IPS-11a (cell line): ENCODE measurements around the gene WDHD1.
"Not testable (repeated sequence)": the region's sequence is repeated elsewhere in the genome, so short reads cannot be mapped to it uniquely, and the experiment has no call there.

Source experiments
- H3K4me3 ChIP-seq: one replicate; pipeline ENCODE4 v1.5.1; 2013; ENCODE audit warnings: low read depth, low read length, control low read depth

Gene WDHD1

DNA sequence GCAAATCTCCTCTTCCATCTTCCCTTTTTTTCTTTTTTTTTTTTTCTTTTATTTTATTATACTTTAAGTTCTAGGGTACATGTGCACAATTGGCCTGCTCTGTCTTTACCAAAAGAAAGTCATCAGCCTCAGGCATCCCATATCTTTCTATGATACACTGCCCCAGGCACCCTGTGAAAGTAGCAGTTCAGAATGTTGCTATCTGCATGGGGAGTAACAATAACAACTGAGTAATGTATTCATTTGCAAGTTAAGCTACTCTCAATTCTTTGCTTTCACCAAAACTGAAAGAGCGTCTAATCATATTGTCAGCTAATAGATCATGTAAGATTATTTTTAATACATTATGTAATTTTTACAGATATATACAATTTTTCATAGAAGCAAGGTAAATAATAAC, 110.8 kb downstream of the WDHD1 start:
- no peak overlapping the region for H3K4me3 ChIP-seq

DNA sequence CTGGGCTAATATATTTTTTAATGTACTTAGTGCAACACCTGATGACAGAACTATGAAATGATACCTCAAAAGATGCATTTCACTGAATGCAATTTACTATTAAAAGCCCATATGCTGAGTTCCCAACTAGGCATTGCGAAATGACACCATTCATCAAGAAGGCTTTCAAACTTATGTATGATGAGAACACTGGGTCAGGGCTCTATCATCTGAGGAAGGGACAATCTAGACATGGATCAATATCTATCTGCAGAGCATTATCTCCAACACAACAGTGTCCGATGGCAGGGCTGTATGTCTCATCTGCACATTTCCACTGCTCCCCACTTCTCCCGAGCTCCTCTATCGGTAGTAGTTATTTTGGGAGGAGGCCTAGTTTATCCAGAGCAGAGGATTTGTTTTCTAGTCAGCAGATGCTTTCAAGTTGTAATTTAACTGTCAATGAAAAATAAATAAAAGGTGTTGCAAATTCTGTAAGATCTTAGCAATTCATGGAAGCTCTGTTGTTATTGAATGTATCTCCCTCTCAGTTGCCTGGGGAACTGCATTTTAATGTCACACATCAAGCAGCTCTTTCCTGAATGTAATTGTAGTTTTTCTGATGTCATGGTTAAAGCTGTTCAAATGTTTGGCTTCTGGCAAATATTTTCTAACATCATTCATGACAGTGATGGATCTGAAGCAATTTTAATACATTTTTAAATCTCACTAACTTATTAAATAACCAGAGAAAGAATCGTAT, 116.9 kb downstream of the WDHD1 start:
- H3K4me3 ChIP-seq: no peak overlapping the region

- H3K4me3 ChIP-seq: not testable (repeated sequence)
Observed at GRCh38 chr14:54908973-54909372, 117.9 kb downstream of the WDHD1 start.

DNA sequence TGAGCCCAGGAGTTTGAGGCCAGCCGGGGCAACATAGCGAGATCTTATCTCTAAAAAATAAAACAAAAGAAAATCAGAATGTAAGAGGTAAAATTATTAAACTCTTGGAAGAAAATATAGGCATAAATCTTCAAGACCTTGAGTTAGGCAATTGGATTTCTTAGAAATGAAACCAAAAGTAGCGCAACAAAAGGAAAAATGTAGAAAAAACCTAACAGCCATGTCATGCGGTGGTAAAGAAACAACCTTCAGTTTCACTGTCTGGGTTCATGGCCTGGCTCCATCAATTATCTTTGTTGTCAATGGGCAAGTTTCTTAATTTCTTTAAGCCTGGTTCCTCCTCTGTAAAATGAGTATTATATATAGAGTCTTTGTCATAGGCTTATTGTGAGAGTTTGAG, 118.7 kb downstream of the WDHD1 start:
- no peak overlapping the region for H3K4me3 ChIP-seq

DNA sequence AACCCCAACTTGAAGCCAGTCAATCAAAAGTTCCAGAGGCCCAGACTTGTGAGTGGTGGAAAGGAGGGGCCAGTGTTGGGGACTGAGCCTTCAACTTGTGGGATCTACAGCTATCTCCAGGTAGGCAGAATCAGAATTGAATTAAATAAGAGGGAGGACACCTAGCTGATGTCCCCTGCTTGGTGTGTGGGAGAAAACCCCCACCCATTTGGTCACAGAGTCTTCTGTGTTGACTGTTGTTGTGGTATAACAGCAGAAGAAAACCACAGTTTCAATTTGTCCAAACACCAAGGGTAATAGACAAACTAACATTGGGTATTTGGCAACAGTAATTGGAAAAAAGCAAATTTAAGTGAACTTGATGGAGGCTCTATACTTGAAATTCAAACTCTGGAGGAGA, 120.8 kb downstream of the WDHD1 start:
- no peak overlapping the region for H3K4me3 ChIP-seq

- peak within 1 kb of the TSS; percentile 78 for H3K4me3 ChIP-seq
Observed at GRCh38 chr14:54902521-54903420, 124.1 kb downstream of the WDHD1 start, which contains the start of gene GCH1. TSS of gene GCH1 (minus strand) at chr14:54902826. CDS start at chr14:54902663, 163 bp downstream.

- H3K4me3 ChIP-seq: peak overlapping the region; percentile 78
Observed at GRCh38 chr14:54902143-54902520, 124.8 kb downstream of the WDHD1 start.

DNA sequence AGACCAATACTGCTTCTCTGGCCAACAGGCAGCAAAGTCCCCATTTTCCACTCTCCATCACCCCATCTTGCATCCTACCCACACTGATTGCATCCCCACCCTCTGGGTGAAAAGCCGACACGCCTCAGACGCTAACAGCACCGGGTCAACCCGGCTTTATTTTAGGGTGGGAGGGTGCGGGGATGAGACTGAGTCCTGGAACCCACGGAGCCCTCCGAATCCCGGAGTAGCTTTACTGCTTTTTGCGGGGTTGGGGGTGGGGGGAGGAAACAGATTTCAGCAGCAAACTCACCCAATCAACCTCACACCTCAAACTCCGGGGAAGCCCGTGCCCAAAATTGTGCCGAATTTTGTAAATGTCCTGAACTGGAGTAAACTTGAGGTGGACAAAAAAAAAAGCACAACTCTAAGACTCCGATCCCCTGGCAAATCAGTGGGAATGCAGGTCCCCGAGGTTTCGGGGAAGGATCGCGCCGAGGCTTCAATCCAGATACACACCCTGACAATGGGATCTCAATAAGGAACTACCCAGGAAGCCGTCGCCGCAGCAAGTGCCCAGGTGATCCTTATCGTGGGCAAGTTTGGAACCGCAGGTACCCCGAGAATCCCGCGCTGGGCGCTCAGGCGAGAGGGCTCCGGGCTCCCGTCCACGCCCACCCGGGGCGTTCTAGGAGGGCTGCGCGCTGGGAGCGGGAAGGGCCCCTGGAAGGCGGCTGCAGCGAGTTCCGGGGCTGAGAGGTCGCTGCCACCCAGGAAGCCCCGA, 125.3 kb downstream of the WDHD1 start:
- peak overlapping the region; percentile 78 for H3K4me3 ChIP-seq

DNA sequence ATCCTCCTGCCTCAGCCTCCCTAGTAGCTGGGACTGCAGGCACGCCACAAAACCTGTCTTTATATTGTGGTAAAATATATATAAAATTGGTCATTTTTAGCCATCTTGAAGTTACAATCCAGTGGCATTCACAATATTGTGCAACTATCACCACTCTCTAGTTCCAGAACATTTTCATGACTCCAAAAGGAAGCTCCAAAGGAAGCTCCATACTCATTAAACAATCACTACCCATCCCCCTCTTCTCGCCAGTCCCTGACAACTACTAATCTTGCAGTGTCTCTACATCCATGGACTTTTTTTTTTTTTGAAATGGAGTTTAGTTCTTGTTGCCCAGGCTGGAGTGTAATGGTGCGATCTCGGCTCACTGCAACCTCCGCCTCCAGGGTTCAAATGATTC, 127.3 kb downstream of the WDHD1 start:
- H3K4me3 ChIP-seq: no peak overlapping the region

GRCh38 chr14:54897809-54898555, 128.9 kb downstream of the WDHD1 start:
- H3K4me3 ChIP-seq: not testable (repeated sequence)

- H3K4me3 ChIP-seq: no peak overlapping the region
Observed at GRCh38 chr14:54895683-54896082, 131.2 kb downstream of the WDHD1 start.

GRCh38 chr14:54894995-54895394, 131.9 kb downstream of the WDHD1 start:
- no peak overlapping the region for H3K4me3 ChIP-seq

- H3K4me3 ChIP-seq: no peak overlapping the region
Observed at GRCh38 chr14:54893151-54893760, 133.6 kb downstream of the WDHD1 start.

DNA sequence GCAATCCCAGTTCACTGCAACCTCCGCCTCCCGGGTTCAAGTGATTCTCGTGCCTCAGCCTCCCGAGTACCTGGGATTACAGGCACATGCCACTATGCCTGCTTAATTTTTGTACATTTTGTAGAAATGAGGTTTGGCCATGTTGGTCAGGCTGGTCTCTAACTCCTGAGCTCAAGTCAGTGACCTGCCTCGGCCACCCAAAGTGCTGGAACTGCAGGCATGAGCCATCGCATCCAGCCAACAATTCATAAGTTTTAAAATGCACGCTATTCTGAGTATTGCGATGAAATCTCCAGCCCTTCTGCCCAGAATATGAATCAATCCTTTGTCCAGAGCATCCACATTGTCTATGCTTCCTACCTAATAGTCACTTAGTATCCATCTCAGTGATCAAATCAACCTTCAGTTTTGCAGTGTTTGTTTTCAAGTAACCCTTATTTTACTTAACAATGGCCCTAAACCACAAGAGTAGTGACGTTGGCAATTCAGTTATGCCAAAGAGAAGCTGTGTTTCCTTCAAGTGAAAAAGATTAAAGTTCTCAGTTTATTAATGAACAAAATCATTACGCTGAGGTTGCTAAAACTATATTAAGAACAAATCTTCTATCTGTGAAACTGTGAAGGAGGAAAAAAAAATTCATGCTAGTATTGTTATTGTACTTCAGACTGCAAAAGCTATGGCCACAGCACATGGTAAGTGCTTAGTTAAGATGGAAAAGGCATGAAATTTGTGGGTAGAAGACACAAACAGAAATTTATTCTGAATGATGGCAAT, 135.2 kb downstream of the WDHD1 start:
- no peak overlapping the region for H3K4me3 ChIP-seq

DNA sequence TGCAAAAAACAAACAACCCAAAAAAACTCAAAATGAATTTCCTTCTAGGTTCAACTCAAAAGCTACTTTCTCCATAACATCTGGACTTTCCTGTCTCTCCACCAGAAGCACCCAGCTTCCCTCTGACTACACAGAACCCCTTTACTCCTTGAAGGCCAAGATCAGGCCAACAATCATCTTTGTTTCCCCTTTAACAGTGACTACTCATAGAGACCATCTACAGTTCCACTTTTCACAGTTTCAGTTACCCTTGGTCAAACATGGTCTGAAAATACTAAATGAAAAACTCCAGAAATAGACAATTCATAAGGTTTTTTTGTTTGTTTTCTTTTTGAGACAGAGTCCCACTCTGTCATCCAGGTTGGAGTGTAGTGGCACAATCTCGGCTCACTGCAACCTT, 136.1 kb downstream of the WDHD1 start:
- H3K4me3 ChIP-seq: no peak overlapping the region

GRCh38 chr14:54889919-54890318, 137.0 kb downstream of the WDHD1 start:
- H3K4me3 ChIP-seq: no peak overlapping the region
